Vagina (tissue), 2 donors: ENCODE measurements around the gene SIX3. TPM values are rescaled to one million over a fixed set of nuclear protein-coding genes. Genes with fewer than 3 reads are reported as not detected.
A peak's percentile ranks its signal among the peaks of the same experiment; 100 is the strongest.

Experiments used
- DNase-seq, 2 donors: peaks; one replicate each; pipeline ENCODE4 v3.0.0-alpha.2; 2017; ENCODE audit errors: extremely low spot score in 2 of 2
- H3K27ac ChIP-seq: fragments of 200-600 bp; sonication (generic); one replicate; pipeline ENCODE4 v1.5.1; 2019
- H3K27me3 ChIP-seq: fragments of 200-600 bp; sonication (generic); one replicate; pipeline ENCODE4 v1.5.1; 2019
- H3K36me3 ChIP-seq, 2 donors: fragments of 200-600 bp; sonication (generic); one replicate each; pipeline ENCODE4 v1.5.1; 2017 to 2019
- H3K4me1 ChIP-seq: fragments of 200-600 bp; sonication (generic); one replicate; pipeline ENCODE4 v1.5.1; 2019
- H3K4me3 ChIP-seq, 2 donors: fragments of 200-600 bp; sonication (generic); 1 replicate in 1 of 2; 2 replicates in 1 of 2; pipeline ENCODE4 v1.5.1; 2016 to 2019
- H3K9me3 ChIP-seq: fragments of 200-600 bp; sonication (generic); one replicate; pipeline ENCODE4 v1.5.1; 2019
- CTCF ChIP-seq, 3 experiments: fragments of 450-650 bp in 2 of 3; fragments of 200-600 bp in 1 of 3; sonication (generic) in 1 of 3; IDR thresholded peaks; one replicate each; pipeline ENCODE4 v1.5.1; 2017 to 2019; ENCODE audit warnings: antibody characterized with exemption in 3 of 3, mild to moderate bottlenecking in 2 of 3, moderate library complexity in 2 of 3
- POLR2A ChIP-seq, 2 donors: fragments of 450-650 bp; IDR thresholded peaks; one replicate each; pipeline ENCODE4 v1.6.1; 2017; ENCODE audit warnings: antibody characterized with exemption in 2 of 2, mild to moderate bottlenecking in 2 of 2, moderate library complexity in 2 of 2
- POLR2AphosphoS5 ChIP-seq, 2 donors: sonication (generic); formaldehyde crosslinking; IDR thresholded peaks; one replicate each; pipeline ENCODE4 v1.9.0; 2017; ENCODE audit warnings: antibody characterized with exemption in 2 of 2, mild to moderate bottlenecking in 2 of 2, low read depth in 1 of 2; ENCODE audit not compliant: insufficient read depth in 1 of 2
- intact Hi-C: fragments of 100-400 bp; cut with DNase I; formaldehyde crosslinking; loops from one replicate; pipeline ENCODE4 v1.15.1; 2023
- total RNA-seq: library from RNA; depleted of rRNA; stranded (reverse); fragments of >200 nt; gene quantifications from one replicate; pipeline ENCODE4 v1.2.3, GENCODE V29; 2016

Gene SIX3
- total RNA-seq, 1 donor from 2014 or later, result not detected

- H3K4me3 ChIP-seq, result no peak overlapping the region
- no peaks in the 10 kb centered on the region for H3K36me3 ChIP-seq
- intact Hi-C loops, result loop anchor here (5.0 kb wide), 1 partner anchor 475 kb away; no protein-coding TSS in a partner anchor
- no peaks in the 10 kb centered on the region for H3K27me3 ChIP-seq
- no peak for TF ChIP-seq CTCF (IDR thresholded peaks at IDR 0.05)
- no peak for TF ChIP-seq POLR2A (IDR thresholded peaks at IDR 0.05)
- TF ChIP-seq POLR2AphosphoS5 (IDR thresholded peaks at IDR 0.05; ENCODE audit: insufficient read depth in 1 of 2, low read depth in 1 of 2), result no peak
- no peaks in the 10 kb centered on the region for H3K9me3 ChIP-seq
- DNase-seq, result no peak
- H3K27ac ChIP-seq, result peak overlapping the region; percentile 2
- H3K4me1 ChIP-seq, result peaks cover 31% of the 10 kb centered on the region
These were observed 20.7 kb downstream of the SIX3 start for GRCh38 chr2:44962176-44962695.

GRCh38 chr2:44964752-44965236, 23.3 kb downstream of the SIX3 start:
- intact Hi-C loops, result loop anchor here (5.0 kb wide), 1 partner anchor 477 kb away; no protein-coding TSS in a partner anchor
- H3K27ac ChIP-seq, result peak overlapping the region; percentile 59
- no peak overlapping the region for H3K4me3 ChIP-seq
- TF ChIP-seq CTCF (IDR thresholded peaks at IDR 0.05) (no peak), POLR2AphosphoS5 (IDR thresholded peaks at IDR 0.05; ENCODE audit: insufficient read depth in 1 of 2, low read depth in 1 of 2) (no peak), POLR2A (IDR thresholded peaks at IDR 0.05) (no peak)
- DNase-seq, result no peak
- H3K9me3 ChIP-seq, result no peaks in the 10 kb centered on the region
- no peaks in the 10 kb centered on the region for H3K27me3 ChIP-seq
- H3K4me1 ChIP-seq, result peaks cover 13% of the 10 kb centered on the region
- no peaks in the 10 kb centered on the region for H3K36me3 ChIP-seq

GRCh38 chr2:44965684-44966083, 24.2 kb downstream of the SIX3 start:
- intact Hi-C loops, result no loop called here
- Histone ChIP-seq H3K36me3 (no peaks in the 10 kb centered on the region), H3K27me3 (no peaks in the 10 kb centered on the region), H3K4me3 (no peak overlapping the region), H3K27ac (peak overlapping the region; percentile 59), H3K4me1 (peaks cover 13% of the 10 kb centered on the region), H3K9me3 (no peaks in the 10 kb centered on the region)
- TF ChIP-seq POLR2A (IDR thresholded peaks at IDR 0.05) (no peak), CTCF (IDR thresholded peaks at IDR 0.05) (no peak), POLR2AphosphoS5 (IDR thresholded peaks at IDR 0.05; ENCODE audit: insufficient read depth in 1 of 2, low read depth in 1 of 2) (no peak)
- DNase-seq, result no peak

- Histone ChIP-seq H3K36me3 (no peaks in the 10 kb centered on the region), H3K27me3 (no peaks in the 10 kb centered on the region), H3K4me1 (peaks cover 13% of the 10 kb centered on the region), H3K4me3 (no peak overlapping the region), H3K27ac (no peak overlapping the region), H3K9me3 (no peaks in the 10 kb centered on the region)
- intact Hi-C loops, result no loop called here
- TF ChIP-seq POLR2A (IDR thresholded peaks at IDR 0.05), result no peak
- TF ChIP-seq POLR2AphosphoS5 (IDR thresholded peaks at IDR 0.05; ENCODE audit: insufficient read depth in 1 of 2, low read depth in 1 of 2), result no peak
- no peak for TF ChIP-seq CTCF (IDR thresholded peaks at IDR 0.05)
- DNase-seq, result no peak
These were observed 25.6 kb downstream of the SIX3 start for GRCh38 chr2:44967056-44967455.

GRCh38 chr2:44967727-44968432, 26.4 kb downstream of the SIX3 start:
- Histone ChIP-seq H3K36me3 (no peaks in the 10 kb centered on the region), H3K9me3 (no peaks in the 10 kb centered on the region), H3K27ac (no peak overlapping the region), H3K27me3 (no peaks in the 10 kb centered on the region), H3K4me3 (no peak overlapping the region), H3K4me1 (peaks cover 13% of the 10 kb centered on the region)
- DNase-seq, result no peak
- TF ChIP-seq CTCF (IDR thresholded peaks at IDR 0.05) (no peak), POLR2A (IDR thresholded peaks at IDR 0.05) (no peak), POLR2AphosphoS5 (IDR thresholded peaks at IDR 0.05; ENCODE audit: insufficient read depth in 1 of 2, low read depth in 1 of 2) (no peak)
- intact Hi-C loops, result no loop called here
